ENCODE data around the gene GADD45G. TPM values are rescaled to one million over a fixed set of nuclear protein-coding genes. Genes with fewer than 3 reads are reported as not detected.
A peak's percentile ranks its signal among the peaks of the same experiment; 100 is the strongest.

The GADD45G gene
- total and polyA plus RNA-seq, 10 of the 15 experiments (the other 5 are each of a cell fraction or from before 2014, with no cell fraction given): 0.07 to 1.00 (median 0.29) TPM; not detected in 4

DNA sequence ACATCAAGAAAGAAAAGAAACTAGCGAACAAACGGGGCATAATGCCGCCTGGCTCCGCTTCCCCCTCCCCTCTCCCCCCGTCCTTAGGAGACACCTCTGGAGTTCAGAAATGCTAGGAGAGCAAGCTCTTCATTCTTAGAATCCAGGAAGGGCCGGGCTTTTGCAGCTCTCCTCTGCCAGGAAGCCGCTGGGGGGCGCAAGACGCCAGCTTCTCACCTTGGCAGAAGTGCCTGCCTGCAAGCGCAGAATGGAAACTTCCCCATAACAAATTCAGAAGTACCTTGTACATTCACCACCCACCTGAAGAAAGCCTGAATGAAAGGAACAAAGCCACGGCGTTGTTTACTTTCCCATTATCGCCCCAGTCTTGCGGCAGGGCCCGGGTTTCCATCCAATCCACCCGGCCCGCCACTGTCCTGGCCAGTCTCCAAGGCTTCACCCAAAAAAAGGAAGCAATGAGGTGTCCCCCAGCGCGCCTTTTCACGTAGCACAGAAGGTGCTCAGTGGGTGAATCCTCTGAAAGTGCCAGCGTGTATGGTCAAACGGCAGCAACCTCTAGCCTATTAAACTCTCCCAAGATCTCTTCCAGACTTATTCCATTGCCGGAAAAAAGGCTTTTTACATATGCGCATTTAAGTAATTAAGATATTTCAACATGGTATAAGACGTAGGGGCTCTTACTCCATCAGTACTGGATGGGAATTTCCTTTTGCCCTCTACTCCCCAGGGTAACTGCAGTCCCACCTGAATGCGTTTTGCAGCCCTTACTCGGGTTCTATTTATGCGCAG, 1.6 kb upstream of the GADD45G start:
- BruUV-seq (replicated peaks): no TSS peak
- Histone ChIP-seq H3K9ac (ENCODE audit: control insufficient read depth, insufficient read depth, low read length) (peak overlapping the region; percentile 20; the same call in 1 of the 2 replicates), H3K36me3 (ENCODE audit: control insufficient read depth in 2 of 2, insufficient read depth in 2 of 2, low read length in 1 of 2) (no peaks in the 10 kb centered on the region), H3K4me2 (ENCODE audit: control insufficient read depth, insufficient read depth) (peak overlapping the region; percentile 92), H3K9me3 (replicated peaks; ENCODE audit: control insufficient read depth, insufficient read depth, low read length) (no peaks in the 10 kb centered on the region), H3K79me2 (ENCODE audit: control insufficient read depth, insufficient read depth, low read length) (no peaks in the 10 kb centered on the region), H3K4me1 (ENCODE audit: control insufficient read depth, insufficient read depth, low read length) (peaks cover 25% of the 10 kb centered on the region), H3K27ac (ENCODE audit: control insufficient read depth, insufficient read depth) (no peak overlapping the region), H3K4me3 (peak overlapping the region; percentile 45; the same call in 1 of the 2 replicates), H4K20me1 (ENCODE audit: control insufficient read depth, insufficient read depth) (no peaks in the 10 kb centered on the region), H3K27me3 (replicated peaks in 1 of 2; ENCODE audit: control insufficient read depth in 2 of 2, insufficient read depth in 2 of 2, low read length in 1 of 2) (peaks cover 8 to 16% of the 10 kb centered on the region in 2 experiments), H2AFZ (ENCODE audit: control insufficient read depth, low read depth, low read length) (no peak overlapping the region; the same call in 1 of the 2 replicates)
- ChIA-PET CTCF (interaction anchor here (0.6 to 10.1 kb wide), 60 partner anchors 8 to 1272 kb away, joined by 3 to 282 read pairs (median 4); no protein-coding TSS in a partner anchor), POLR2A (interaction anchor here (1.2 kb wide), 1 partner anchor 140 kb away, joined by 3 read pairs; no protein-coding TSS in a partner anchor), RAD21 (ENCODE audit: unreplicated experiment) (interaction anchor here (0.6 to 6.3 kb wide), 41 partner anchors 10 to 536 kb away, joined by 3 to 125 read pairs (median 4); no protein-coding TSS in a partner anchor), SMC1A (ENCODE audit: uncharacterized antibody, unreplicated experiment) (interaction anchor here (0.6 to 6.4 kb wide), 38 partner anchors 10 to 1226 kb away, joined by 3 to 89 read pairs (median 4); no protein-coding TSS in a partner anchor)
- in situ Hi-C loops (cut with MboI): loop anchor here (5.0 to 10.0 kb wide), 2 partner anchors 312 to 499 kb away; no protein-coding TSS in a partner anchor
- no peak for FAIRE-seq
- intact Hi-C loops (cut with micrococcal nuclease; ENCODE audit: unreplicated experiment): loop anchor here (1.0 to 10.0 kb wide), 4 partner anchors 172 to 612 kb away; no protein-coding TSS in a partner anchor
- peak; percentile 32 for DNase-seq (ENCODE audit: low read depth, low spot score)
- WGBS (ENCODE audit: insufficient coverage, insufficient replicate concordance, low lambda C conversion rate, missing lambda C conversion rate): under 1% methylated on average over 28 of the region's 28 CpGs
- ATAC-seq: peak; percentile 76
- TF ChIP-seq POU2F2 (IDR thresholded peaks at IDR 0.05; ENCODE audit: borderline replicate concordance, low read depth, low read length) (0 out of 3 replicates have a peak, but pooled peaks have one; percentile 14), YY1 (IDR thresholded peaks at IDR 0.05; ENCODE audit: low read depth, low read length) (peak; percentile 78), NBN (IDR thresholded peaks at IDR 0.05) (0 out of 2 replicates have a peak, but pooled peaks have one; percentile 37), CTCF (IDR thresholded peaks at IDR 0.05 in 2 of 3, conservative IDR thresholded peaks at IDR 0.05 in 1 of 3; ENCODE audit: control insufficient read depth in 2 of 3, extremely low read depth in 1 of 3, insufficient read depth in 1 of 3, low read depth in 3 of 3, low read length in 3 of 3) (peak; percentile 93 to 95 (median 93)), BHLHE40 (IDR thresholded peaks at IDR 0.05; ENCODE audit: borderline replicate concordance in 1 of 2, low read depth in 2 of 2, low read length in 1 of 2) (0 out of 4 replicates have a peak, but pooled peaks have one; percentile 10 to 40), ZNF24 (IDR thresholded peaks at IDR 0.05) (peak; percentile 49; the same call in 1 of the 2 replicates), IKZF1 (conservative IDR thresholded peaks at IDR 0.05) (0 out of 2 replicates have a peak, but pooled peaks have one; percentile 43), FOXM1 (IDR thresholded peaks at IDR 0.05; ENCODE audit: low read depth, low read length) (0 out of 2 replicates have a peak, but pooled peaks have one; percentile 46), NR2F1 (conservative IDR thresholded peaks at IDR 0.05) (no peak), SMC3 (IDR thresholded peaks at IDR 0.05; ENCODE audit: borderline replicate concordance, low read length) (peak; percentile 96), RCOR1 (conservative IDR thresholded peaks at IDR 0.05; ENCODE audit: low read depth, low read length) (no peak), ATF2 (IDR thresholded peaks at IDR 0.05; ENCODE audit: low read length) (no peak), RAD21 (IDR thresholded peaks at IDR 0.05; ENCODE audit: insufficient read depth, low read depth, low read length) (peak; percentile 100), SMARCA5 (IDR thresholded peaks at IDR 0.05) (peak; percentile 60; the same call in 1 of the 2 replicates)
- TF ChIP-seq, protein P1, sequence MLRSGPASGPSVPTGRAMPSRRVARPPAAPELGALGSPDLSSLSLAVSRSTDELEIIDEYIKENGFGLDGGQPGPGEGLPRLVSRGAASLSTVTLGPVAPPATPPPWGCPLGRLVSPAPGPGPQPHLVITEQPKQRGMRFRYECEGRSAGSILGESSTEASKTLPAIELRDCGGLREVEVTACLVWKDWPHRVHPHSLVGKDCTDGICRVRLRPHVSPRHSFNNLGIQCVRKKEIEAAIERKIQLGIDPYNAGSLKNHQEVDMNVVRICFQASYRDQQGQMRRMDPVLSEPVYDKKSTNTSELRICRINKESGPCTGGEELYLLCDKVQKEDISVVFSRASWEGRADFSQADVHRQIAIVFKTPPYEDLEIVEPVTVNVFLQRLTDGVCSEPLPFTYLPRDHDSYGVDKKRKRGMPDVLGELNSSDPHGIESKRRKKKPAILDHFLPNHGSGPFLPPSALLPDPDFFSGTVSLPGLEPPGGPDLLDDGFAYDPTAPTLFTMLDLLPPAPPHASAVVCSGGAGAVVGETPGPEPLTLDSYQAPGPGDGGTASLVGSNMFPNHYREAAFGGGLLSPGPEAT (IDR thresholded peaks at IDR 0.05; ENCODE audit: low read depth): peak; percentile 37; the same call in 1 of the 2 replicates

Measured in GM12878 (cell line).